K562 (cell line): ENCODE data around the gene ZDHHC16. TPM values are rescaled to one million over a fixed set of nuclear protein-coding genes. Genes with fewer than 3 reads are reported as not detected.

Experiments used
- C11orf30 ChIP-seq: fragments of 450-650 bp; IDR thresholded peaks from 2 replicates; pipeline ENCODE4 v1.6.1; 2016; ENCODE audit warnings: low read depth, mild to moderate bottlenecking
- CREB1 ChIP-seq, 2 experiments: sonication (generic) in 1 of 2; formaldehyde crosslinking in 1 of 2; IDR thresholded peaks; 2 replicates each; pipeline versions ENCODE4 v1.6.1 to v1.8.0; 2012 to 2022; ENCODE audit warnings: inconsistent platforms in 1 of 2, mild to moderate bottlenecking in 1 of 2, missing genetic modification reagents in 1 of 2, moderate library complexity in 1 of 2
- EP400 ChIP-seq: fragments of 450-650 bp; IDR thresholded peaks from 2 replicates; pipeline ENCODE4 v1.6.1; 2017; ENCODE audit warnings: antibody characterized with exemption, mild to moderate bottlenecking, moderate library complexity
- ETV1 ChIP-seq: fragments of 450-650 bp; conservative IDR thresholded peaks from 2 replicates; pipeline ENCODE4 v1.6.1; 2016; ENCODE audit warnings: missing genetic modification characterization, control low read depth, low read depth, missing compliant biosample characterization
- HDAC1 ChIP-seq, 2 experiments: fragments of 450-650 bp; IDR thresholded peaks; 2 replicates each; pipeline ENCODE4 v1.6.1; 2016 to 2017; ENCODE audit warnings: inconsistent platforms in 1 of 2, mild to moderate bottlenecking in 1 of 2, moderate library complexity in 1 of 2
- KDM5B ChIP-seq: fragments of 200-600 bp; sonication (generic); IDR thresholded peaks from 2 replicates; pipeline ENCODE4 v1.6.1; 2012; ENCODE audit warnings: low read depth, mild to moderate bottlenecking, moderate library complexity, low read length, control low read depth, inconsistent platforms; ENCODE audit not compliant: insufficient replicate concordance
- NFE2 ChIP-seq: IDR thresholded peaks from 2 replicates; pipeline ENCODE4 v1.6.1; 2014; ENCODE audit warnings: antibody characterized with exemption, low read depth
- SMARCA4 ChIP-seq: fragments of 450-650 bp; IDR thresholded peaks from 2 replicates; pipeline ENCODE4 v1.6.1; 2016
- SRSF3 ChIP-seq: fragments of 200-400 bp; formaldehyde crosslinking; IDR thresholded peaks from 2 replicates; pipeline ENCODE4 v1.6.1; 2016; ENCODE audit warnings: mild to moderate bottlenecking, low read length, moderate library complexity; ENCODE audit not compliant: insufficient read depth
- ZNF589 ChIP-seq: fragments of 200-800 bp; sonication (Bioruptor generic); IDR thresholded peaks from 2 replicates; pipeline ENCODE4 v1.6.1; 2016; ENCODE audit warnings: low read depth, missing genetic modification characterization, missing compliant biosample characterization
- polyA plus RNA-seq, 8 experiments: library from polyadenylated mRNA; depleted of rRNA in 4 of 8; stranded (reverse) in 5 of 8; unstranded in 3 of 8; fragments of >200 nt; fragmentation: Nextera tagmentation in 2 of 8; fragmentation: Illumina TruSeq in 1 of 8; extraction: Ambion mirVana in 2 of 8; extraction: Trizol in 1 of 8; gene quantifications; 2 replicates each; pipeline versions ENCODE4 v1.2.1 to v1.2.3, GENCODE V29; 2011 to 2014; ENCODE audit warnings: inconsistent platforms in 1 of 8, missing spikeins in 1 of 8
- total RNA-seq, 7 experiments: library from RNA; depleted of rRNA in 6 of 7; stranded (reverse); fragments of >200 nt in 6 of 7; fragmentation: Illumina TruSeq in 2 of 7; extraction: Trizol in 2 of 7; gene quantifications; 2 replicates each; pipeline versions ENCODE4 v1.2.1 to v1.2.3, GENCODE V29; 2011 to 2021; ENCODE audit warnings: low replicate concordance in 1 of 7
- TF ChIP-seq, protein P1 (sequence below): fragments of 250-450 bp; sonication (Bioruptor Pico); IDR thresholded peaks from 2 replicates; pipeline ENCODE4 v1.4.0; 2020; ENCODE audit warnings: mild to moderate bottlenecking, moderate library complexity
- TF ChIP-seq, protein P2 (sequence below): fragments of 250-450 bp; sonication (Bioruptor Pico); IDR thresholded peaks from 2 replicates; pipeline ENCODE4 v1.5.0; 2021; ENCODE audit warnings: mild to moderate bottlenecking, borderline replicate concordance
- TF ChIP-seq, protein P3 (sequence below): fragments of 450-650 bp; formaldehyde crosslinking; IDR thresholded peaks from 2 replicates; pipeline ENCODE4 v1.4.0; 2020; ENCODE audit warnings: mild to moderate bottlenecking, moderate library complexity
- TF ChIP-seq, protein P4 (sequence below): fragments of 250-450 bp; sonication (Bioruptor Pico); IDR thresholded peaks from 2 replicates; pipeline ENCODE4 v1.4.0; 2020; ENCODE audit warnings: mild to moderate bottlenecking, moderate library complexity
- TF ChIP-seq, protein P5 (sequence below), 2 experiments: fragments of 450-650 bp; conservative IDR thresholded peaks; 2 replicates each; pipeline ENCODE4 v1.6.1; 2017; ENCODE audit warnings: mild to moderate bottlenecking in 2 of 2, moderate library complexity in 2 of 2

Gene ZDHHC16
- total and polyA plus RNA-seq, 9 of the 15 experiments (the other 6 are each of a cell fraction or from before 2014, with no cell fraction given), result 12.5 to 33.8 (median 21.3) TPM

DNA sequence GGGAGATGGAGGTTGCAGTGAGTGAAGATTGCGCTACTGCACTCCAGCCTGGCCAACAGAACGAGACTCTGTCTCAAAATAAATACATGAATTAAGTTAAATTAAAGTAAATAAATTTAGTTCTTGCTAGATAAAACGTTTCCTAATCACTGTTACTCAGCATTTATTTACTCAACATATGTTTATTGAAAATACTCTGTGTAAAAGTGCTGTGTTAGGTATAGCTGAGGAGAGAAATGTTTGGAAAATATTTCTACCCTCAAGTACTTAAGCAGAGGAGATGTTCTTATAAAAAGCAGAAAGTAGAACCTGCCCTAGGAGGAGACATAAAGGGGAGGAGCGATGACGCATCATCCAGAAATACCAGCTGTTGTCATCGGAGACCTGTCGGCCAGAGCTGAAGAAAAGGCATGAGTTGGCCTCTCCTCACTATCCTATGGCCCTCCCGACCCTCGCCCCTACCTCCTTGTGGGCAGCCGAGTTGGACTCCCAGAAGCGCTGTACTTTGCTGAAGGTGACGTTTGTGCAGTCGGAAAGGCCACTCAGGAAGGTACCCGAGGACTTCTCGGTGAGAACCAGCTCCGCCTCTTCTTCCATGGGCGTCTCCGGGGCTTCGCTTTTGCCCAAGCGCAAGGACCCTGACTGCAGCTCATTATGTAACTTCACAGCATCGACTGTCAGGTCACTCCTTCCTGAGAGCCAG, 46.0 kb upstream of the ZDHHC16 start (continued):
- TF ChIP-seq, protein P1, sequence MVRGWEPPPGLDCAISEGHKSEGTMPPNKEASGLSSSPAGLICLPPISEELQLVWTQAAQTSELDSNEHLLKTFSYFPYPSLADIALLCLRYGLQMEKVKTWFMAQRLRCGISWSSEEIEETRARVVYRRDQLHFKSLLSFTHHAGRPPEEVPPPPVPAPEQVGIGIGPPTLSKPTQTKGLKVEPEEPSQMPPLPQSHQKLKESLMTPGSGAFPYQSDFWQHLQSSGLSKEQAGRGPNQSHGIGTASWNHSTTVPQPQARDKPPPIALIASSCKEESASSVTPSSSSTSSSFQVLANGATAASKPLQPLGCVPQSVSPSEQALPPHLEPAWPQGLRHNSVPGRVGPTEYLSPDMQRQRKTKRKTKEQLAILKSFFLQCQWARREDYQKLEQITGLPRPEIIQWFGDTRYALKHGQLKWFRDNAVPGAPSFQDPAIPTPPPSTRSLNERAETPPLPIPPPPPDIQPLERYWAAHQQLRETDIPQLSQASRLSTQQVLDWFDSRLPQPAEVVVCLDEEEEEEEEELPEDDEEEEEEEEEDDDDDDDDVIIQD (CRISPR knock-in tag), result no peak
- TF ChIP-seq NFE2 (peak; percentile 38), C11orf30 (peak; percentile 56), CREB1 (IDR thresholded peaks at IDR 0.05) (peak; percentile 10; the same call in 1 of the 2 replicates), CREB1 (CRISPR knock-in tag; IDR thresholded peaks at IDR 0.05) (no peak), ETV1 (tag) (no peak), KDM5B (peak; percentile 31), EP400 (no peak), HDAC1 (IDR thresholded peaks at IDR 0.05) (peak in 1 of 2 experiments; percentile 75; a peak in 2 of 4 replicates), SMARCA4 (peak; percentile 22; the same call in 1 of the 2 replicates), SRSF3 (no peak), ZNF589 (CRISPR knock-in tag) (no peak)
- TF ChIP-seq, protein P2, sequence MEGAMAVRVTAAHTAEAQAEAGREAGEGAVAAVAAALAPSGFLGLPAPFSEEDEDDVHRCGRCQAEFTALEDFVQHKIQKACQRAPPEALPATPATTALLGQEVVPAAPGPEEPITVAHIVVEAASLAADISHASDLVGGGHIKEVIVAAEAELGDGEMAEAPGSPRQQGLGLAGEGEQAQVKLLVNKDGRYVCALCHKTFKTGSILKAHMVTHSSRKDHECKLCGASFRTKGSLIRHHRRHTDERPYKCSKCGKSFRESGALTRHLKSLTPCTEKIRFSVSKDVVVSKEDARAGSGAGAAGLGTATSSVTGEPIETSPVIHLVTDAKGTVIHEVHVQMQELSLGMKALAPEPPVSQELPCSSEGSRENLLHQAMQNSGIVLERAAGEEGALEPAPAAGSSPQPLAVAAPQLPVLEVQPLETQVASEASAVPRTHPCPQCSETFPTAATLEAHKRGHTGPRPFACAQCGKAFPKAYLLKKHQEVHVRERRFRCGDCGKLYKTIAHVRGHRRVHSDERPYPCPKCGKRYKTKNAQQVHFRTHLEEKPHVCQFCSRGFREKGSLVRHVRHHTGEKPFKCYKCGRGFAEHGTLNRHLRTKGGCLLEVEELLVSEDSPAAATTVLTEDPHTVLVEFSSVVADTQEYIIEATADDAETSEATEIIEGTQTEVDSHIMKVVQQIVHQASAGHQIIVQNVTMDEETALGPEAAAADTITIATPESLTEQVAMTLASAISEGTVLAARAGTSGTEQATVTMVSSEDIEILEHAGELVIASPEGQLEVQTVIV (CRISPR knock-in tag), result no peak
- TF ChIP-seq, protein P3, sequence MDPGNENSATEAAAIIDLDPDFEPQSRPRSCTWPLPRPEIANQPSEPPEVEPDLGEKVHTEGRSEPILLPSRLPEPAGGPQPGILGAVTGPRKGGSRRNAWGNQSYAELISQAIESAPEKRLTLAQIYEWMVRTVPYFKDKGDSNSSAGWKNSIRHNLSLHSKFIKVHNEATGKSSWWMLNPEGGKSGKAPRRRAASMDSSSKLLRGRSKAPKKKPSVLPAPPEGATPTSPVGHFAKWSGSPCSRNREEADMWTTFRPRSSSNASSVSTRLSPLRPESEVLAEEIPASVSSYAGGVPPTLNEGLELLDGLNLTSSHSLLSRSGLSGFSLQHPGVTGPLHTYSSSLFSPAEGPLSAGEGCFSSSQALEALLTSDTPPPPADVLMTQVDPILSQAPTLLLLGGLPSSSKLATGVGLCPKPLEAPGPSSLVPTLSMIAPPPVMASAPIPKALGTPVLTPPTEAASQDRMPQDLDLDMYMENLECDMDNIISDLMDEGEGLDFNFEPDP, result no peak
- TF ChIP-seq, protein P4, sequence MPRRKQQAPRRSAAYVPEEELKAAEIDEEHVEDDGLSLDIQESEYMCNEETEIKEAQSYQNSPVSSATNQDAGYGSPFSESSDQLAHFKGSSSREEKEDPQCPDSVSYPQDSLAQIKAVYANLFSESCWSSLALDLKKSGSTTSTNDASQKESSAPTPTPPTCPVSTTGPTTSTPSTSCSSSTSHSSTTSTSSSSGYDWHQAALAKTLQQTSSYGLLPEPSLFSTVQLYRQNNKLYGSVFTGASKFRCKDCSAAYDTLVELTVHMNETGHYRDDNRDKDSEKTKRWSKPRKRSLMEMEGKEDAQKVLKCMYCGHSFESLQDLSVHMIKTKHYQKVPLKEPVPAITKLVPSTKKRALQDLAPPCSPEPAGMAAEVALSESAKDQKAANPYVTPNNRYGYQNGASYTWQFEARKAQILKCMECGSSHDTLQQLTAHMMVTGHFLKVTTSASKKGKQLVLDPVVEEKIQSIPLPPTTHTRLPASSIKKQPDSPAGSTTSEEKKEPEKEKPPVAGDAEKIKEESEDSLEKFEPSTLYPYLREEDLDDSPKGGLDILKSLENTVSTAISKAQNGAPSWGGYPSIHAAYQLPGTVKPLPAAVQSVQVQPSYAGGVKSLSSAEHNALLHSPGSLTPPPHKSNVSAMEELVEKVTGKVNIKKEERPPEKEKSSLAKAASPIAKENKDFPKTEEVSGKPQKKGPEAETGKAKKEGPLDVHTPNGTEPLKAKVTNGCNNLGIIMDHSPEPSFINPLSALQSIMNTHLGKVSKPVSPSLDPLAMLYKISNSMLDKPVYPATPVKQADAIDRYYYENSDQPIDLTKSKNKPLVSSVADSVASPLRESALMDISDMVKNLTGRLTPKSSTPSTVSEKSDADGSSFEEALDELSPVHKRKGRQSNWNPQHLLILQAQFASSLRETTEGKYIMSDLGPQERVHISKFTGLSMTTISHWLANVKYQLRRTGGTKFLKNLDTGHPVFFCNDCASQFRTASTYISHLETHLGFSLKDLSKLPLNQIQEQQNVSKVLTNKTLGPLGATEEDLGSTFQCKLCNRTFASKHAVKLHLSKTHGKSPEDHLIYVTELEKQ (CRISPR knock-in tag), result no peak
- TF ChIP-seq, protein P5, sequence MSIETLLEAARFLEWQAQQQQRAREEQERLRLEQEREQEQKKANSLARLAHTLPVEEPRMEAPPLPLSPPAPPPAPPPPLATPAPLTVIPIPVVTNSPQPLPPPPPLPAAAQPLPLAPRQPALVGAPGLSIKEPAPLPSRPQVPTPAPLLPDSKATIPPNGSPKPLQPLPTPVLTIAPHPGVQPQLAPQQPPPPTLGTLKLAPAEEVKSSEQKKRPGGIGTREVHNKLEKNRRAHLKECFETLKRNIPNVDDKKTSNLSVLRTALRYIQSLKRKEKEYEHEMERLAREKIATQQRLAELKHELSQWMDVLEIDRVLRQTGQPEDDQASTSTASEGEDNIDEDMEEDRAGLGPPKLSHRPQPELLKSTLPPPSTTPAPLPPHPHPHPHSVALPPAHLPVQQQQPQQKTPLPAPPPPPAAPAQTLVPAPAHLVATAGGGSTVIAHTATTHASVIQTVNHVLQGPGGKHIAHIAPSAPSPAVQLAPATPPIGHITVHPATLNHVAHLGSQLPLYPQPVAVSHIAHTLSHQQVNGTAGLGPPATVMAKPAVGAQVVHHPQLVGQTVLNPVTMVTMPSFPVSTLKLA (conservative IDR thresholded peaks at IDR 0.05), result peak in 1 of 2 experiments; percentile 11; a peak in 1 of 4 replicates
